ENCODE results near the gene LIMCH1.
"Not testable (repeated sequence)": the region's sequence is repeated elsewhere in the genome, so short reads cannot be mapped to it uniquely, and the experiment has no call there.

Gene LIMCH1

GRCh38 chr4:41538017-41538733, at the start of gene LIMCH1:
Gene LIMCH1, plus strand, starts transcription at chr4:41538157. Its CDS starts 67,839 bp downstream, at chr4:41605996.
- H3K4me3 ChIP-seq (ENCODE audit: low read depth, low read length): no peak within 1 kb of the TSS

- H3K4me3 ChIP-seq (ENCODE audit: low read depth, low read length): not testable (repeated sequence)
Observed at GRCh38 chr4:41491081-41491576, 46.8 kb upstream of the LIMCH1 start.

GRCh38 chr4:41496977-41497376, 41.0 kb upstream of the LIMCH1 start:
- H3K4me3 ChIP-seq (ENCODE audit: low read depth, low read length): no peak overlapping the region

GRCh38 chr4:41498177-41498576, 39.8 kb upstream of the LIMCH1 start:
- no peak overlapping the region for H3K4me3 ChIP-seq (ENCODE audit: low read depth, low read length)

GRCh38 chr4:41504167-41504818, 33.7 kb upstream of the LIMCH1 start:
- no peak overlapping the region for H3K4me3 ChIP-seq (ENCODE audit: low read depth, low read length)

GRCh38 chr4:41505161-41505661, 32.7 kb upstream of the LIMCH1 start:
- H3K4me3 ChIP-seq (ENCODE audit: low read depth, low read length): no peak overlapping the region

GRCh38 chr4:41506130-41506529, 31.8 kb upstream of the LIMCH1 start:
- H3K4me3 ChIP-seq (ENCODE audit: low read depth, low read length): no peak overlapping the region

GRCh38 chr4:41507291-41507947, 30.5 kb upstream of the LIMCH1 start:
- H3K4me3 ChIP-seq (ENCODE audit: low read depth, low read length): no peak overlapping the region

- H3K4me3 ChIP-seq (ENCODE audit: low read depth, low read length): no peak overlapping the region
Observed at GRCh38 chr4:41509451-41509866, 28.5 kb upstream of the LIMCH1 start.

GRCh38 chr4:41510179-41510578, 27.8 kb upstream of the LIMCH1 start:
- H3K4me3 ChIP-seq (ENCODE audit: low read depth, low read length): no peak overlapping the region

- H3K4me3 ChIP-seq (ENCODE audit: low read depth, low read length): no peak overlapping the region
Observed at GRCh38 chr4:41512136-41512535, 25.8 kb upstream of the LIMCH1 start.

- no peak overlapping the region for H3K4me3 ChIP-seq (ENCODE audit: low read depth, low read length)
Observed at GRCh38 chr4:41512596-41512995, 25.4 kb upstream of the LIMCH1 start.

- no peak overlapping the region for H3K4me3 ChIP-seq (ENCODE audit: low read depth, low read length)
Observed at GRCh38 chr4:41514169-41514568, 23.8 kb upstream of the LIMCH1 start.

GRCh38 chr4:41514766-41515481, 23.0 kb upstream of the LIMCH1 start:
- H3K4me3 ChIP-seq (ENCODE audit: low read depth, low read length): no peak overlapping the region

GRCh38 chr4:41517121-41517520, 20.8 kb upstream of the LIMCH1 start:
- H3K4me3 ChIP-seq (ENCODE audit: low read depth, low read length): no peak overlapping the region

- no peak overlapping the region for H3K4me3 ChIP-seq (ENCODE audit: low read depth, low read length)
Observed at GRCh38 chr4:41517747-41518146, 20.2 kb upstream of the LIMCH1 start.

- H3K4me3 ChIP-seq (ENCODE audit: low read depth, low read length): no peak overlapping the region
Observed at GRCh38 chr4:41524425-41524824, 13.5 kb upstream of the LIMCH1 start.

GRCh38 chr4:41525129-41525528, 12.8 kb upstream of the LIMCH1 start:
- no peak overlapping the region for H3K4me3 ChIP-seq (ENCODE audit: low read depth, low read length)

GRCh38 chr4:41526628-41527027, 11.3 kb upstream of the LIMCH1 start:
- no peak overlapping the region for H3K4me3 ChIP-seq (ENCODE audit: low read depth, low read length)

- no peak overlapping the region for H3K4me3 ChIP-seq (ENCODE audit: low read depth, low read length)
Observed at GRCh38 chr4:41528512-41529205, 9.3 kb upstream of the LIMCH1 start.

Measured in iPS-11a (cell line).